GM12878 (cell line): ENCODE measurements around the gene CSMD2.

Source experiments
- BACH1 ChIP-seq: fragments of 450-650 bp; IDR thresholded peaks from 2 replicates; pipeline ENCODE4 v1.6.1; 2017; ENCODE audit warnings: mild to moderate bottlenecking, borderline replicate concordance
- ZNF24 ChIP-seq: fragments of 450-650 bp; IDR thresholded peaks from 2 replicates; pipeline ENCODE4 v1.6.1; 2017; ENCODE audit warnings: antibody characterized with exemption, mild to moderate bottlenecking
- TF ChIP-seq, protein P1 (sequence below): IDR thresholded peaks from 2 replicates; pipeline ENCODE4 v1.6.1; 2011; ENCODE audit warnings: borderline replicate concordance, low read depth, mild to moderate bottlenecking, moderate library complexity, low read length; ENCODE audit not compliant: insufficient read depth, poor library complexity, severe bottlenecking
- TF ChIP-seq, protein P2 (sequence below): fragments of 450-650 bp; IDR thresholded peaks from 2 replicates; pipeline ENCODE4 v1.6.1; 2016; ENCODE audit warnings: mild to moderate bottlenecking

DNA sequence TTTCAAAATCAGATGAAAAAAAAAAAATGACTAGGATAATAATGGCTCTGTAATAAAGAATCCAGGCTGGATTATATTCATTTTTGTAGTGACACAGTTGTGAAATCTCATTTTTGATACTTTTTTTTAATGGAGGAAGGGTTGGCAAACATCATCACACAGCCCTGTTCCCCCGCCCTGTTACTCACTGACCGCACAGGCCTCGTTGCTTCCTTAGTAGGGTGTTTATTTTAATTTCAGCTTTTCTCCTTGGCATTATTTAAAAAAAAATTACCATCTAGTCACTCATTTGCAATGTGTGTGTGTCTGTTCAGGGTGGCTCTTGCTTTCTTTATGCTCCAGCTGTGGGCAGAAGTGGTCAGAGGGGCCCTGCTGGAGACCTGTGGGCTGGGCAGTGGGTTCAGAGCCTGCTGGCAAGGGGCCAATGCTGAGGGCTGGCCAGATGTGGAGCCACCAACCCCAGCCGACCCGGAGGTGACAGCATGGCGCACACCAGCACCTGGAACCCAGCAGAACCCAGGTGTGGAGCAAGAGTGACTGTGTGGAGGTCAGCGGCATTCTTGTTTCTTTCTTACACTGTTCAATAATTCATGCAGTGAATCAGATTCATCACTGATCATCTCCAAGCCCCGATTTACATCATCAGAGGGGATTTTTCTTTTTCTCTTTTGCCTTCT is 648.0 kb downstream of the CSMD2 start:
- TF ChIP-seq, protein P1, sequence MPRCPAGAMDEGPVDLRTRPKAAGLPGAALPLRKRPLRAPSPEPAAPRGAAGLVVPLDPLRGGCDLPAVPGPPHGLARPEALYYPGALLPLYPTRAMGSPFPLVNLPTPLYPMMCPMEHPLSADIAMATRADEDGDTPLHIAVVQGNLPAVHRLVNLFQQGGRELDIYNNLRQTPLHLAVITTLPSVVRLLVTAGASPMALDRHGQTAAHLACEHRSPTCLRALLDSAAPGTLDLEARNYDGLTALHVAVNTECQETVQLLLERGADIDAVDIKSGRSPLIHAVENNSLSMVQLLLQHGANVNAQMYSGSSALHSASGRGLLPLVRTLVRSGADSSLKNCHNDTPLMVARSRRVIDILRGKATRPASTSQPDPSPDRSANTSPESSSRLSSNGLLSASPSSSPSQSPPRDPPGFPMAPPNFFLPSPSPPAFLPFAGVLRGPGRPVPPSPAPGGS, result no peak
- TF ChIP-seq ZNF24 (no peak), BACH1 (no peak)
- TF ChIP-seq, protein P2, sequence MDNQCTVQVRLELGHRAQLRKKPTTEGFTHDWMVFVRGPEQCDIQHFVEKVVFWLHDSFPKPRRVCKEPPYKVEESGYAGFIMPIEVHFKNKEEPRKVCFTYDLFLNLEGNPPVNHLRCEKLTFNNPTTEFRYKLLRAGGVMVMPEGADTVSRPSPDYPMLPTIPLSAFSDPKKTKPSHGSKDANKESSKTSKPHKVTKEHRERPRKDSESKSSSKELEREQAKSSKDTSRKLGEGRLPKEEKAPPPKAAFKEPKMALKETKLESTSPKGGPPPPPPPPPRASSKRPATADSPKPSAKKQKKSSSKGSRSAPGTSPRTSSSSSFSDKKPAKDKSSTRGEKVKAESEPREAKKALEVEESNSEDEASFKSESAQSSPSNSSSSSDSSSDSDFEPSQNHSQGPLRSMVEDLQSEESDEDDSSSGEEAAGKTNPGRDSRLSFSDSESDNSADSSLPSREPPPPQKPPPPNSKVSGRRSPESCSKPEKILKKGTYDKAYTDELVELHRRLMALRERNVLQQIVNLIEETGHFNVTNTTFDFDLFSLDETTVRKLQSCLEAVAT, result no peak
